HepG2 (cell line): ENCODE measurements around the gene LDLRAD4. TPM values are rescaled to one million over a fixed set of nuclear protein-coding genes. Genes with fewer than 3 reads are reported as not detected.

Experiments used
- ARNTL ChIP-seq: sonication (generic); formaldehyde crosslinking; IDR thresholded peaks from 2 replicates; pipeline ENCODE4 v1.4.0; 2020; ENCODE audit warnings: mild to moderate bottlenecking, missing genetic modification reagents
- BORCS8-MEF2B ChIP-seq: sonication (generic); formaldehyde crosslinking; IDR thresholded peaks from 2 replicates; pipeline ENCODE4 v1.8.0; 2022; ENCODE audit warnings: mild to moderate bottlenecking, missing genetic modification reagents
- EP300 ChIP-seq, 3 experiments: sonication (generic) in 1 of 3; formaldehyde crosslinking in 1 of 3; IDR thresholded peaks; 2 replicates each; pipeline versions ENCODE4 v1.5.1 to v1.6.1; 2011 to 2020; ENCODE audit warnings: low read depth in 2 of 3, low read length in 2 of 3, borderline replicate concordance in 1 of 3, improper control_type of control experiment in 1 of 3, mild to moderate bottlenecking in 1 of 3, missing genetic modification reagents in 1 of 3, moderate library complexity in 1 of 3
- IRF2 ChIP-seq: IDR thresholded peaks from 2 replicates; pipeline ENCODE4 v1.6.1; 2018; ENCODE audit warnings: missing genetic modification reagents, missing compliant biosample characterization
- KAT2B ChIP-seq: fragments of 150-350 bp; IDR thresholded peaks from 2 replicates; pipeline ENCODE4 v1.6.1; 2014; ENCODE audit warnings: low read depth, low read length, borderline replicate concordance
- MED1 ChIP-seq: sonication (generic); formaldehyde crosslinking; IDR thresholded peaks from 2 replicates; pipeline ENCODE4 v1.4.0; 2020; ENCODE audit warnings: missing genetic modification reagents
- MEIS1 ChIP-seq: sonication (generic); formaldehyde crosslinking; IDR thresholded peaks from 2 replicates; pipeline ENCODE4 v1.9.0; 2021; ENCODE audit warnings: mild to moderate bottlenecking, missing genetic modification reagents, moderate library complexity, borderline replicate concordance
- MEIS2 ChIP-seq: sonication (generic); formaldehyde crosslinking; IDR thresholded peaks from 2 replicates; pipeline ENCODE4 v1.9.0; 2021; ENCODE audit warnings: mild to moderate bottlenecking, missing genetic modification reagents
- MYNN ChIP-seq: sonication (generic); formaldehyde crosslinking; IDR thresholded peaks from 2 replicates; pipeline ENCODE4 v1.4.0; 2020; ENCODE audit warnings: mild to moderate bottlenecking, low read depth, missing genetic modification reagents
- RFX1 ChIP-seq: fragments of 450-650 bp; IDR thresholded peaks from 2 replicates; pipeline ENCODE4 v1.6.1; 2017
- SRSF4 ChIP-seq: fragments of 200-400 bp; formaldehyde crosslinking; IDR thresholded peaks from one replicate; pipeline ENCODE4 v1.6.1; 2018; ENCODE audit warnings: mild to moderate bottlenecking, low read depth, low read length, moderate library complexity; ENCODE audit not compliant: poor library complexity, severe bottlenecking
- ZBTB42 ChIP-seq: sonication (generic); formaldehyde crosslinking; IDR thresholded peaks from 2 replicates; pipeline ENCODE4 v1.5.0; 2020; ENCODE audit warnings: mild to moderate bottlenecking, missing genetic modification reagents
- ZIK1 ChIP-seq: sonication (generic); formaldehyde crosslinking; IDR thresholded peaks from 2 replicates; pipeline ENCODE4 v1.5.0; 2020; ENCODE audit warnings: mild to moderate bottlenecking, low read depth, missing genetic modification reagents, borderline replicate concordance
- ZMYM2 ChIP-seq: sonication (generic); formaldehyde crosslinking; IDR thresholded peaks from 2 replicates; pipeline ENCODE4 v1.8.0; 2022; ENCODE audit warnings: mild to moderate bottlenecking, missing genetic modification reagents
- ZNF510 ChIP-seq: sonication (generic); formaldehyde crosslinking; IDR thresholded peaks from 2 replicates; pipeline ENCODE4 v1.4.0; 2020; ENCODE audit warnings: low read depth, mild to moderate bottlenecking, missing genetic modification reagents
- ZNF660 ChIP-seq: sonication (generic); formaldehyde crosslinking; IDR thresholded peaks from 2 replicates; pipeline ENCODE4 v1.5.1; 2020; ENCODE audit warnings: mild to moderate bottlenecking, low read depth, missing genetic modification reagents, borderline replicate concordance
- ZNF720 ChIP-seq: sonication (generic); formaldehyde crosslinking; IDR thresholded peaks from 2 replicates; pipeline ENCODE4 v1.4.0; 2020; ENCODE audit warnings: missing genetic modification reagents
- ZNF768 ChIP-seq: sonication (generic); formaldehyde crosslinking; IDR thresholded peaks from 2 replicates; pipeline ENCODE4 v1.4.0; 2020; ENCODE audit warnings: missing genetic modification reagents
- polyA plus RNA-seq, 8 experiments: library from polyadenylated mRNA; depleted of rRNA in 3 of 8; stranded (reverse) in 7 of 8; unstranded in 1 of 8; fragments of >200 nt; fragmentation: Illumina TruSeq in 4 of 8; extraction: Trizol in 4 of 8; gene quantifications; 2 replicates each; pipeline versions ENCODE4 v1.2.1 to v1.2.3, GENCODE V29; 2011 to 2016; ENCODE audit warnings: low read depth in 4 of 8, missing spikeins in 1 of 8, mixed read lengths in 1 of 8; ENCODE audit not compliant: insufficient read depth in 1 of 8
- total RNA-seq, 5 experiments: library from RNA; depleted of rRNA; stranded (reverse); fragments of >200 nt; fragmentation: Illumina TruSeq; extraction: Trizol; gene quantifications; 2 replicates each; pipeline ENCODE4 v1.2.3, GENCODE V29; 2016; ENCODE audit warnings: low read depth in 1 of 5
- TF ChIP-seq, protein P1 (sequence below): sonication (generic); formaldehyde crosslinking; IDR thresholded peaks from 2 replicates; pipeline ENCODE4 v1.4.0; 2020; ENCODE audit warnings: missing genetic modification reagents
- TF ChIP-seq, protein P2 (sequence below): sonication (generic); formaldehyde crosslinking; IDR thresholded peaks from 2 replicates; pipeline ENCODE4 v1.4.0; 2020; ENCODE audit warnings: missing genetic modification reagents, low read depth, mild to moderate bottlenecking, borderline replicate concordance
- TF ChIP-seq, protein P3 (sequence below): sonication (generic); formaldehyde crosslinking; IDR thresholded peaks from 2 replicates; pipeline ENCODE4 v1.4.0; 2020; ENCODE audit warnings: missing genetic modification reagents, mild to moderate bottlenecking, borderline replicate concordance

The LDLRAD4 gene
- total and polyA plus RNA-seq, 2 of the 13 experiments (the other 11 are each of a cell fraction or from before 2014, with no cell fraction given): 13.6 to 20.9 TPM

DNA sequence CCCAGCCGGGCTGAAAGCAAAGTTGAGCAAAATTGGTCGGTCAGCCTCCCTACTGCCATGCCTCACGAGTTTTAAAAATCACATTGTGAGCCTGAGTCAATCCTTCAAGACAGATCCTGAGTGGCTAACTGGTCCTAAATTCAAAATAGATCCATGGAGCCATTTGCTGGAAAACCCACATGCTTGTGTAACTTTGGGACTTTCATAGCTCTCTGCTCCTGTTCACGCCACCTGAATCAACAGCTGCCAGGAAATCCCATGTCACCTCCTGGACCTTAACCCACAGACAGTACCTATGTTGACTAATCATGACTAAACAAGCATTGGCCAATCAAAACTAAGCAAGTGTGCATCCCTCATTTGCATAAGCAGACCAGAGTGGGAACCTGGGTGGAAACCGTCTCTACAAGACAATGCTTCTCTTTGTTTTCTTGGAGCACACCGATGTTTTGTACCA is 42.8 kb upstream of the LDLRAD4 start (continued):
- TF ChIP-seq BORCS8-MEF2B (CRISPR knock-in tag): no peak
- no peak for TF ChIP-seq ZNF768 (CRISPR knock-in tag)
- TF ChIP-seq MEIS2 (CRISPR knock-in tag): no peak
- TF ChIP-seq, protein P1, sequence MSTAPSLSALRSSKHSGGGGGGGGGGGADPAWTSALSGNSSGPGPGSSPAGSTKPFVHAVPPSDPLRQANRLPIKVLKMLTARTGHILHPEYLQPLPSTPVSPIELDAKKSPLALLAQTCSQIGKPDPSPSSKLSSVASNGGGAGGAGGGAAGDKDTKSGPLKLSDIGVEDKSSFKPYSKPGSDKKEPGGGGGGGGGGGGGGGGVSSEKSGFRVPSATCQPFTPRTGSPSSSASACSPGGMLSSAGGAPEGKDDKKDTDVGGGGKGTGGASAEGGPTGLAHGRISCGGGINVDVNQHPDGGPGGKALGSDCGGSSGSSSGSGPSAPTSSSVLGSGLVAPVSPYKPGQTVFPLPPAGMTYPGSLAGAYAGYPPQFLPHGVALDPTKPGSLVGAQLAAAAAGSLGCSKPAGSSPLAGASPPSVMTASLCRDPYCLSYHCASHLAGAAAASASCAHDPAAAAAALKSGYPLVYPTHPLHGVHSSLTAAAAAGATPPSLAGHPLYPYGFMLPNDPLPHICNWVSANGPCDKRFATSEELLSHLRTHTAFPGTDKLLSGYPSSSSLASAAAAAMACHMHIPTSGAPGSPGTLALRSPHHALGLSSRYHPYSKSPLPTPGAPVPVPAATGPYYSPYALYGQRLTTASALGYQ (CRISPR knock-in tag): no peak
- no peak for TF ChIP-seq ZBTB42 (CRISPR knock-in tag)
- no peak for TF ChIP-seq SRSF4
- no peak for TF ChIP-seq KAT2B
- no peak for TF ChIP-seq ZNF660
- no peak for TF ChIP-seq ZIK1 (CRISPR knock-in tag)
- TF ChIP-seq, protein P2, sequence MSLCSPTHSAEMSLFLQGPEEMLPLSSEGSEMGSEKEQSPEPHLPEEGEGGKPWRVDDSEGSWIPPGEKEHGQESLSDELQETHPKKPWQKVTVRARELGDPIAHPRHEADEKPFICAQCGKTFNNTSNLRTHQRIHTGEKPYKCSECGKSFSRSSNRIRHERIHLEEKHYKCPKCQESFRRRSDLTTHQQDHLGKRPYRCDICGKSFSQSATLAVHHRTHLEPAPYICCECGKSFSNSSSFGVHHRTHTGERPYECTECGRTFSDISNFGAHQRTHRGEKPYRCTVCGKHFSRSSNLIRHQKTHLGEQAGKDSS (CRISPR knock-in tag): no peak
- peak; percentile 81; the same call in 1 of the 2 replicates for TF ChIP-seq ZMYM2
- peak; percentile 84 to 92 for TF ChIP-seq EP300 (IDR thresholded peaks at IDR 0.05; ENCODE audit: low read depth in 2 of 2, low read length in 2 of 2)
- TF ChIP-seq EP300 (CRISPR knock-in tag; IDR thresholded peaks at IDR 0.05; ENCODE audit: borderline replicate concordance): peak; percentile 91
- TF ChIP-seq MED1 (CRISPR knock-in tag): peak; percentile 94
- TF ChIP-seq ZNF720 (CRISPR knock-in tag): no peak
- TF ChIP-seq ARNTL: peak; percentile 91
- no peak for TF ChIP-seq RFX1
- TF ChIP-seq, protein P3, sequence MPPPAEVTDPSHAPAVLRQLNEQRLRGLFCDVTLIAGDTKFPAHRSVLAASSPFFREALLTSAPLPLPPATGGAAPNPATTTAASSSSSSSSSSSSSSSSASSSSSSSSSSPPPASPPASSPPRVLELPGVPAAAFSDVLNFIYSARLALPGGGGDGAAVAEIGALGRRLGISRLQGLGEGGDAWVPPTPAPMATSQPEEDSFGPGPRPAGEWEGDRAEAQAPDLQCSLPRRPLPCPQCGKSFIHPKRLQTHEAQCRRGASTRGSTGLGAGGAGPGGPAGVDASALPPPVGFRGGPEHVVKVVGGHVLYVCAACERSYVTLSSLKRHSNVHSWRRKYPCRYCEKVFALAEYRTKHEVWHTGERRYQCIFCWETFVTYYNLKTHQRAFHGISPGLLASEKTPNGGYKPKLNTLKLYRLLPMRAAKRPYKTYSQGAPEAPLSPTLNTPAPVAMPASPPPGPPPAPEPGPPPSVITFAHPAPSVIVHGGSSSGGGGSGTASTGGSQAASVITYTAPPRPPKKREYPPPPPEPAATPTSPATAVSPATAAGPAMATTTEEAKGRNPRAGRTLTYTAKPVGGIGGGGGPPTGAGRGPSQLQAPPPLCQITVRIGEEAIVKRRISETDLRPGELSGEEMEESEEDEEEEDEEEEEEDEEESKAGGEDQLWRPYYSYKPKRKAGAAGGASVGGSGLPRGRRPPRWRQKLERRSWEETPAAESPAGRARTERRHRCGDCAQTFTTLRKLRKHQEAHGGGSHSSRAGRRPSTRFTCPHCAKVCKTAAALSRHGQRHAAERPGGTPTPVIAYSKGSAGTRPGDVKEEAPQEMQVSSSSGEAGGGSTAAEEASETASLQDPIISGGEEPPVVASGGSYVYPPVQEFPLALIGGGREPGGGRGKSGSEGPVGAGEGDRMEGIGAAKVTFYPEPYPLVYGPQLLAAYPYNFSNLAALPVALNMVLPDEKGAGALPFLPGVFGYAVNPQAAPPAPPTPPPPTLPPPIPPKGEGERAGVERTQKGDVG (CRISPR knock-in tag): no peak
- peak; percentile 64; the same call in 1 of the 2 replicates for TF ChIP-seq IRF2 (CRISPR knock-in tag)
- TF ChIP-seq ZNF510 (CRISPR knock-in tag): no peak
- no peak for TF ChIP-seq MEIS1 (CRISPR knock-in tag)
- TF ChIP-seq MYNN: no peak
